Upper lobe of left lung (tissue), 4 donors: ENCODE results near the gene TAF9.

Experiments used
- CTCF ChIP-seq, 6 experiments: fragments of 450-650 bp in 4 of 6; fragments of 200-600 bp in 2 of 6; sonication (generic) in 2 of 6; IDR thresholded peaks; one replicate each; pipeline ENCODE4 v1.5.1; 2016 to 2019; ENCODE audit warnings: antibody characterized with exemption in 6 of 6
- POLR2A ChIP-seq, 4 donors: fragments of 450-650 bp; IDR thresholded peaks; one replicate each; pipeline ENCODE4 v1.5.1; 2016 to 2017; ENCODE audit warnings: antibody characterized with exemption in 4 of 4, mild to moderate bottlenecking in 2 of 4

GRCh38 chr5:69331528-69332445, 37.5 kb downstream of the TAF9 start:
- TF ChIP-seq CTCF (IDR thresholded peaks at IDR 0.05) (no peak), POLR2A (IDR thresholded peaks at IDR 0.05) (no peak)
